LNCaP clone FGC (cell line): ENCODE measurements around the gene ADORA2A.

ENCODE experiments used
- DNase-seq: peaks from one replicate; pipeline ENCODE4 v3.0.0-alpha.2; 2011; ENCODE audit warnings: low read depth
- H3K4me3 ChIP-seq: 2 replicates; pipeline ENCODE4 v1.5.1; 2011; ENCODE audit warnings: mild to moderate bottlenecking, low read depth, low read length, control low read depth
- TF ChIP-seq, protein P1 (sequence below): IDR thresholded peaks from 2 replicates; pipeline ENCODE4 v1.5.1; 2012; ENCODE audit warnings: mild to moderate bottlenecking; ENCODE audit not compliant: control insufficient read depth, insufficient read depth; ENCODE audit errors: extremely low read depth

Gene ADORA2A

DNA sequence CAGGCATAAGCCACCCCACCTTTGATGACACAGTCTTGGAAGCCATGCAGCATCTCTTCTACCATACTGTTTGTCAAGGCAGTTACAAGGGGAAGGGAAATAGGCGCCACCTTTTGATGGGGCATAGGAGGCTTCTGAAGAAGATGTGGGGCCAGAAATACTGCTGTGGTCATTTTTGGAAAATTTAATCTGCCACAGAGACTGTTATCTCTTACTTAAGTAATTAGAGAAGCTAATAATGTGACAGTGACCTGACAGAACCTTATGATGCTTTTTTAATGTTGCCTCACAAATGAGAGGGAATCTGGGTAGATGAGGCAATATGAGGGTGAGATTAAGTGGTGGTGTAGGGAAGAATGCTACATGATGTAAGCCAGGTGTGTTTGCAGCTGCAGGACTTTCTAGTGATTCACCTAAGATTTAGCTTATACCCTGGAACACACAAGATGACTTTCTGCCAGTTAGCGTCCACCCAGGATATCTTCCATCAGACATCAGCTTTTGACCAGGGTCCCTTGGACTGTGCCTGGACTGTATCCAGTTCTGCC, 34.3 kb upstream of the ADORA2A start:
- TF ChIP-seq, protein P1, sequence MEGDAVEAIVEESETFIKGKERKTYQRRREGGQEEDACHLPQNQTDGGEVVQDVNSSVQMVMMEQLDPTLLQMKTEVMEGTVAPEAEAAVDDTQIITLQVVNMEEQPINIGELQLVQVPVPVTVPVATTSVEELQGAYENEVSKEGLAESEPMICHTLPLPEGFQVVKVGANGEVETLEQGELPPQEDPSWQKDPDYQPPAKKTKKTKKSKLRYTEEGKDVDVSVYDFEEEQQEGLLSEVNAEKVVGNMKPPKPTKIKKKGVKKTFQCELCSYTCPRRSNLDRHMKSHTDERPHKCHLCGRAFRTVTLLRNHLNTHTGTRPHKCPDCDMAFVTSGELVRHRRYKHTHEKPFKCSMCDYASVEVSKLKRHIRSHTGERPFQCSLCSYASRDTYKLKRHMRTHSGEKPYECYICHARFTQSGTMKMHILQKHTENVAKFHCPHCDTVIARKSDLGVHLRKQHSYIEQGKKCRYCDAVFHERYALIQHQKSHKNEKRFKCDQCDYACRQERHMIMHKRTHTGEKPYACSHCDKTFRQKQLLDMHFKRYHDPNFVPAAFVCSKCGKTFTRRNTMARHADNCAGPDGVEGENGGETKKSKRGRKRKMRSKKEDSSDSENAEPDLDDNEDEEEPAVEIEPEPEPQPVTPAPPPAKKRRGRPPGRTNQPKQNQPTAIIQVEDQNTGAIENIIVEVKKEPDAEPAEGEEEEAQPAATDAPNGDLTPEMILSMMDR = no peak
- H3K4me3 ChIP-seq = no peak overlapping the region
- no peak for DNase-seq

DNA sequence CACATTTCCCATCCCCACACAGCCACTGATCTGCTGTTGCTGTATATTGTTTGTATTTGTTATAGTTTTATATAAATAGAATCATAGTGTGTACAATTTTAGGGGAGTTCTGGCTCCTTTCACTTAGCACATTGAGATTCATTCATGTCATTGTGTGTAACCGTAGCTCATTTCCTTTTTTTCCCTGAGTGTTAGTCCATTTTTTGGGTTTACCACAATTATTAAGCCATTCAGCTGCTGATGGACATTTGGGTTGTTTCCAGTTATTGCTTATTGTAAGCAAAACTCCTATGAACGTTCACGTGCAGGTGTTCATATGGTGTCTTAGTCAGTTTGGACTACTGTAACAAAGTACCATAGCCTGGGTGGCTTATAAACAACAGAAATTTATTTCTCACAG, 33.6 kb upstream of the ADORA2A start:
- DNase-seq = no peak
- TF ChIP-seq, protein P1 = no peak
- H3K4me3 ChIP-seq = no peak overlapping the region

DNA sequence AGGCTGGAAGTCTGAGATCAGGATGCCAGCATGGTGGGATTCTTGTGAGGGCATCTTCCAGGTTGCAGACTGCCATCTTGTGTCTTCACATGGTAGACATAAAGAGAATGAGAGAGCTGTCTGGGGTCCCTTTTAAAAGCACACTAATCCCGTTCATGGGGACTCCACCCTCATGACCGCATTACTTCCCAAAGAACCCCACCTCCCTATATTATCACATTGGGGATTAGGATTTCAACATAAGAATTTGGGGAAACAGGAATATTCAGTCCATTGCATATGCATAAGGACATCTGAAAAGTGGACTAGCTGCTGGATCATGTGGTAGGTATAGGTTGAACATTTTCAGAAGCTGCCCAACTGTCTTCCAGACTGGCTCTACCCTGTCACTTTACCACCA, 33.1 kb upstream of the ADORA2A start:
- TF ChIP-seq, protein P1 = no peak
- H3K4me3 ChIP-seq = no peak overlapping the region
- DNase-seq = no peak

DNA sequence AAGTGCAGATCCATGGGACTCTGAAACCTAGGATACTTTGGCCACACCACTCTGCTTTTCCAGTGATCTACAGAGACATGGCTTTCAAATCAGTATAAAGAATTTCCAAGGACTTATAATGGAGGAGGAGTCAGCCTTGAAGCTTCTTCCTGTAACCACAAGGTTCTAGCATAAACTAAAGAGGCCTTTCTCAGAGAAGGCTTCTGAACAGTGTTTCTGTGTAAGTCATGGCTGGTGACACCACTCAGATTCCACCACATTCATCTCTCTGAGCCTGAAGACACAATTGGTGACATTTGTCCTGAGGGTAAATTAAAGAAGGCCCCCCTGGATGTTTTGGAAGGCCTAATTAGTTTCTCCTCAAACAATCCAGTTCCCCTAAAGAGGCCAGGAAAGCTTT, 29.0 kb upstream of the ADORA2A start:
- DNase-seq = no peak
- TF ChIP-seq, protein P1 = no peak
- no peak overlapping the region for H3K4me3 ChIP-seq

DNA sequence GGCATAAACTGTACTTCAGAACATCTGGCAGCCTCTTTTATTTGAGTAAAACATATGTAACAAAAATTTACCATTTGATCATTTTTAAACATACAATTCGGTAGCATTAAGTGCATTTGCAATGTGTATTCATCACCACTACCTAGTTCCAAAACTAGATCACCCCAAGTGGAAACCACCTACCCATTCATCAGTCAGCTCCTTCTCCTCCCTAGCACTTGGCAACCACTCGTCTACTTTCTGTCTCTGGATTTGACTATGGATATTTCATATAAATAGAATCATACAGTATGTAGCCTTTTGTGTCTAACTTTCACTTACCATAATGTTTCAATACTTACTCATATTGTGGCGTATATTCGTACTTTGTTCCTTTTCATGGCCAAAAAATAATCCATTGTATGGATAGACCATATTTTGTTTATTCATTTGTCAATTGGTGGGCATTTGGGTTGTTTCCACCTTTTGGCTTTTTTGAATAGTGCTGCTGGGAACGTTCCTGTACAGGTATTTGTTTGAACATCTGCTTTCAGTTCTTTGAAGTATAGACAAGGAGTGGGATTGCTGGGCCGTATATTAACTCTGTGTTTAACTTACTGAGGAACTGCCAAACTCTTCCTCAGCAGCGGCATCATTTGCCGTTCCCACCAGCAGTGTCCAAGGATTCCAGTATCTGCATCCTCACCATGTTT, 27.2 kb upstream of the ADORA2A start:
- DNase-seq = no peak
- H3K4me3 ChIP-seq = no peak overlapping the region
- TF ChIP-seq, protein P1 = no peak

DNA sequence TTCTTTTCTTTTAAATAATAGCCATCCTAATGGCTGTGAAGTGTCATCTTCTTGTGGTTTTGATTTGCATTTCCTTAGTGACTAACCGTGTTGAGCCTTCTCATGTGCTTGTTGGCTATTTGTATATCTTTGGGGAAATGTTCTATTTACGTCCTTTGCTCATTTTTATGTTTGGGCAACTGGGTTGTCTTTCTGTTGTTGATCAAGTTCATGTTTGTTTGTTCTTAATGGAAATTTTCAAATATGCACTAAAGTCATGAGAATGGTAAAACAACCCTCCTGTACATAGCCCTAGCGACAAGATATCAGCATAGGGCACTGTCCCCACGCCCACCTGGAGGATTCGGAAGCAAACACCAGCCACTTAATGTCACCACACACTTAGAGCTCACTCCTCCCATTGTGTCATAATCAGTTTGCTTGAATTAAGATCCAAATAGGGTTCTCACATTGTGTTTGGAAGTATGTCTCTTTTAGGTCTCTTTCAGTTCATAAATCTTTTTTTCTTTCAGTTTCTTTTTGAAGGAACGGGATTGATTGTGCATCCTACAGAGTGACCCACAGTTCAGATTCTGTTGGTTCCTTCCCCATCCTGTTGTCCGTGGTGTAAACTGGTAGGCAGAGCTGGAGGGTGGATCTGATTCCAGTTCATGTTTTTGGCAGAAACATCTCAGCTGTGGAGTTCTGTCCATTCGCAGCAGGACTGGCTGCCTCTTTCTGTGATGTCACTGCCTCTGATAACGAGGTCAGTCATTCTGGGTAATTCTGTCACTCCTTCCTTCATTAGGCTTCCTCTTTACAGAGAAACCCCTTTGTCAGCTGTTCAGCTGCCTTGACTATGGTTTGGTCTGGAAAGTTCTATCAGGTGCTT, 26.4 kb upstream of the ADORA2A start:
- no peak overlapping the region for H3K4me3 ChIP-seq
- no peak for DNase-seq

More for the DNA sequence above, 26.4 kb upstream of the ADORA2A start:
- TF ChIP-seq, protein P1 = no peak
